HEK293T (cell line): ENCODE measurements around the gene GPR143.

ENCODE experiments used
- CTCF ChIA-PET: fragments of 350-600 bp; formaldehyde crosslinking; extraction: SDS; loops from one replicate; lab custom pipeline; 2021; ENCODE audit warnings: antibody characterized with exemption, inconsistent platforms; lab: Yijun Ruan, JAX
- POLR2A ChIA-PET: fragments of 350-600 bp; formaldehyde crosslinking; extraction: SDS; loops from one replicate; lab custom pipeline; 2020; ENCODE audit warnings: antibody characterized with exemption, inconsistent platforms; lab: Yijun Ruan, JAX
- DNase-seq: peaks from one replicate; pipeline ENCODE4 v3.0.0; 2012; ENCODE audit warnings: mixed read lengths; ENCODE audit errors: extremely low spot score
- ARNT ChIP-seq: fragments of 450-650 bp; IDR thresholded peaks from 2 replicates; pipeline ENCODE4 v1.6.1; 2017; ENCODE audit warnings: mild to moderate bottlenecking
- BHLHE40 ChIP-seq: fragments of 450-650 bp; IDR thresholded peaks from 2 replicates; pipeline ENCODE4 v1.6.1; 2016; ENCODE audit warnings: mild to moderate bottlenecking, moderate library complexity, borderline replicate concordance
- CTBP1 ChIP-seq: fragments of 450-650 bp; IDR thresholded peaks from 2 replicates; pipeline ENCODE4 v1.6.1; 2016; ENCODE audit warnings: borderline replicate concordance
- ELF4 ChIP-seq: fragments of 450-650 bp; IDR thresholded peaks from 2 replicates; pipeline ENCODE4 v1.6.1; 2017; ENCODE audit warnings: antibody characterized with exemption
- FOXA1 ChIP-seq: fragments of 450-650 bp; IDR thresholded peaks from 2 replicates; pipeline ENCODE4 v1.6.1; 2016; ENCODE audit warnings: mild to moderate bottlenecking
- FOXK2 ChIP-seq: fragments of 450-650 bp; IDR thresholded peaks from 2 replicates; pipeline ENCODE4 v1.6.1; 2016; ENCODE audit warnings: mild to moderate bottlenecking
- FOXM1 ChIP-seq: fragments of 450-650 bp; IDR thresholded peaks from 2 replicates; pipeline ENCODE4 v1.6.1; 2017; ENCODE audit warnings: mild to moderate bottlenecking, borderline replicate concordance
- HDGF ChIP-seq: fragments of 450-650 bp; IDR thresholded peaks from 2 replicates; pipeline ENCODE4 v1.6.1; 2017; ENCODE audit warnings: antibody characterized with exemption, borderline replicate concordance
- L3MBTL2 ChIP-seq: fragments of 450-650 bp; conservative IDR thresholded peaks from 2 replicates; pipeline ENCODE4 v1.6.1; 2016; ENCODE audit warnings: mild to moderate bottlenecking
- LEF1 ChIP-seq: fragments of 450-650 bp; IDR thresholded peaks from 2 replicates; pipeline ENCODE4 v1.6.1; 2017; ENCODE audit warnings: mild to moderate bottlenecking, borderline replicate concordance
- NFRKB ChIP-seq: fragments of 450-650 bp; IDR thresholded peaks from 2 replicates; pipeline ENCODE4 v1.6.1; 2016; ENCODE audit warnings: mild to moderate bottlenecking, moderate library complexity
- SP1 ChIP-seq: fragments of 450-650 bp; IDR thresholded peaks from 2 replicates; pipeline ENCODE4 v1.6.1; 2017
- SUZ12 ChIP-seq: fragments of 450-650 bp; IDR thresholded peaks from 2 replicates; pipeline ENCODE4 v1.6.1; 2016; ENCODE audit warnings: mild to moderate bottlenecking
- TARDBP ChIP-seq: fragments of 450-650 bp; IDR thresholded peaks from 2 replicates; pipeline ENCODE4 v1.6.1; 2016
- ZNF384 ChIP-seq: fragments of 450-650 bp; IDR thresholded peaks from 2 replicates; pipeline ENCODE4 v1.6.1; 2016
- TF ChIP-seq, protein P1 (sequence below): fragments of 450-650 bp; IDR thresholded peaks from 2 replicates; pipeline ENCODE4 v1.6.1; 2016

The GPR143 gene

DNA sequence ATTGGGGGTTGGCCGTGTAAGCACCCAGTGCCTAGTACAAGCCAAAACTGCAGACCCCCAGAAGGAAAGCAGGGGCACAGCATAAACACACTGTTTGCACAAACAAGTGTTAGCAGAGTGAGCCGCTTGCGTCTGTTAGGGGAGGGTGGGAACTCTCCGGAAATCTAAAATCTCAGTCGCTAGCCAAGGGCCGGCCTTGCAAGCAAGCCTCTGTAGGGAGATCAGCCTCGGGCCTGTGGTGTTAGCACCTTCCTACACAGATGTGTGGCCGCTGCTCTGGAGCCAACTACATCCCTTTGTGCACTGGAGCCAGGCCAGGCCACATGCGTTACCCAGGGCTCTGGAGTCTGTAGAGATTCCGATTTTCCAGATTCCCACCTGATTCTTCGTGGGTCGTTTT is 67.1 kb downstream of the GPR143 start:
- POLR2A ChIA-PET = no interaction called here
- CTCF ChIA-PET = no interaction called here
- no peak for TF ChIP-seq ARNT
- no peak for TF ChIP-seq FOXM1
- TF ChIP-seq, protein P1, sequence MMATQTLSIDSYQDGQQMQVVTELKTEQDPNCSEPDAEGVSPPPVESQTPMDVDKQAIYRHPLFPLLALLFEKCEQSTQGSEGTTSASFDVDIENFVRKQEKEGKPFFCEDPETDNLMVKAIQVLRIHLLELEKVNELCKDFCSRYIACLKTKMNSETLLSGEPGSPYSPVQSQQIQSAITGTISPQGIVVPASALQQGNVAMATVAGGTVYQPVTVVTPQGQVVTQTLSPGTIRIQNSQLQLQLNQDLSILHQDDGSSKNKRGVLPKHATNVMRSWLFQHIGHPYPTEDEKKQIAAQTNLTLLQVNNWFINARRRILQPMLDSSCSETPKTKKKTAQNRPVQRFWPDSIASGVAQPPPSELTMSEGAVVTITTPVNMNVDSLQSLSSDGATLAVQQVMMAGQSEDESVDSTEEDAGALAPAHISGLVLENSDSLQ = no peak
- no peak for TF ChIP-seq SUZ12
- no peak for DNase-seq

- ChIA-PET CTCF (no interaction called here), POLR2A (no interaction called here)
- TF ChIP-seq TARDBP (no peak), SUZ12 (no peak)
- no peak for DNase-seq
Measured at GRCh38 chrX:9693307-9694001, 72.2 kb downstream of the GPR143 start.

GRCh38 chrX:9690046-9690445 is 75.6 kb downstream of the GPR143 start:
- POLR2A ChIA-PET = no interaction called here
- CTCF ChIA-PET = no interaction called here
- DNase-seq = no peak
- TF ChIP-seq ZNF384 (no peak), ARNT (no peak), ELF4 (no peak), LEF1 (no peak), FOXM1 (no peak), SP1 (no peak), NFRKB (no peak), BHLHE40 (no peak), FOXA1 (no peak), L3MBTL2 (no peak), HDGF (no peak), SUZ12 (no peak), CTBP1 (no peak), TARDBP (no peak), FOXK2 (no peak)
- TF ChIP-seq, protein P1 = no peak

- POLR2A ChIA-PET = no interaction called here
- no peak for TF ChIP-seq ZNF384
- no peak for TF ChIP-seq FOXM1
- TF ChIP-seq NFRKB = no peak
- CTCF ChIA-PET = no interaction called here
- DNase-seq = no peak
Measured at GRCh38 chrX:9688833-9689232, 76.8 kb downstream of the GPR143 start.

DNA sequence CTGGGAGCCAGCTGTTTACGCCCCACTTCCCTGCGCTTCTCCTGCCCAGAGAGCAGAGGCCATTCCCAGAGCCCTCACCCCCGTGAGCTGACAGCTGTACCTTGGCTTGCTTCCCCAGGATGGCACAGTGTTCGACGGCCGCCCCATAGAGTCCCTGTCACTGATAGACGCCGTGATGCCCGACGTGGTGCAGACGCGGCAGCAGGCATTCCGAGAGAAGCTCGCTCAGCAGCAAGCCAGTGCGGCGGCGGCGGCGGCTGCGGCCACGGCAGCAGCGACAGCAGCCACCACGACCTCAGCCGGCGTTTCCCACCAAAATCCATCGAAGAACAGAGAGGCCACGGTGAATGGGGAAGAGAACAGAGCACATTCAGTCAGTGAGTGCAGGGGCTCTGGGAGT is 77.7 kb downstream of the GPR143 start:
- ChIA-PET CTCF (no interaction called here), POLR2A (no interaction called here)
- DNase-seq = no peak
- TF ChIP-seq FOXK2 (no peak), ARNT (no peak), FOXA1 (no peak), ELF4 (no peak), FOXM1 (no peak)

GRCh38 chrX:9683350-9683749 is 82.3 kb downstream of the GPR143 start:
- DNase-seq = no peak
- ChIA-PET POLR2A (no interaction called here), CTCF (no interaction called here)
- TF ChIP-seq, protein P1 = no peak

- no peak for TF ChIP-seq SP1
- TF ChIP-seq ELF4 = no peak
- no peak for TF ChIP-seq BHLHE40
- TF ChIP-seq HDGF = no peak
- ChIA-PET POLR2A (no interaction called here), CTCF (no interaction called here)
- DNase-seq = no peak
Measured at GRCh38 chrX:9682861-9683260, 82.8 kb downstream of the GPR143 start.

DNA sequence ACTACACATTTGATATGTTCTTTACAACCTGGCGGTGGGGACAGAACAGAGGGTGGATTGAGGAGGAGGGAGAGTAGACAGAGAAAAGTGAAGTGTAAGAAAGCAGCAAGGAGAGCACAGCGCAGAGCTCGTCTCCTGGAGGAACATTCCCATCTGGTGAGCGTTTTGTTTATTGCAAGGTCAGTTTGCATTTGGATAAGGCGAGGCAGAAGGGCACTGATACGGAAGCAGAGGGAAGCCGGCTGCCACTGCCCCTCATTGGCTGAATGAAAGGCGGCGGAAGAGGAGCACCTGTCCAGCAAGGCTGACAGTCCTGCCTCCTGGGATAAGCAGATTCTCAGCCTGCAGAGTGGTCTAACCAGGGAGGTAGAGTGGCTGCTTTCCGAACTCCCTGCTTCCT is 83.2 kb downstream of the GPR143 start:
- no peak for TF ChIP-seq L3MBTL2
- no peak for TF ChIP-seq BHLHE40
- TF ChIP-seq FOXA1 = no peak
- no peak for TF ChIP-seq HDGF
- no peak for TF ChIP-seq NFRKB
- TF ChIP-seq LEF1 = no peak
- no peak for TF ChIP-seq CTBP1
- TF ChIP-seq SP1 = no peak
- no peak for TF ChIP-seq ZNF384
- TF ChIP-seq FOXK2 = no peak
- TF ChIP-seq FOXM1 = no peak
- TF ChIP-seq, protein P1 = no peak
- TF ChIP-seq ARNT = no peak
- TF ChIP-seq TARDBP = no peak
- TF ChIP-seq SUZ12 = no peak
- no peak for TF ChIP-seq ELF4
- POLR2A ChIA-PET = no interaction called here
- DNase-seq = no peak
- CTCF ChIA-PET = no interaction called here
